ENCODE results near the gene RAD51B. TPM values are rescaled to one million over a fixed set of nuclear protein-coding genes. Genes with fewer than 3 reads are reported as not detected.

RAD51B gene
- total RNA-seq, 1 donor from 2014 or later: 26.1 TPM

DNA sequence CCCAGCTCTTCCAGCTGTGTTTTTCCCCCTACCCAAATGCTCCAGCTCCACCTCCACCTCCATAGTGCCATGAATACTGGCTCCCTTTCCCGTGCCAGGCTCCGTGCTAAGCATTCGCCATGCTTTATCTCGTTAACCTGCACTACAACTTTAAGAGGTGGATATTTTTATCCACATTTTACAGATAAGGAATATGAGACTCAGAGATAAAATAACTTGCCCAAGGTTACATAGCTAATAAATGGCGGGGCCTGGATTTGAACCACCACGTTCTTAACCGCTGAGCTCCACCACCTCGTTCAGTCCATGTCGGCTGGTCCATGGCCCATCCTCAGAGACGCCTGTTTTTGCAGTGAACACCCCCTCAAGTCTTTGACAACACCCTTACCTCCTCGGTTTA is 858.3 kb downstream of the RAD51B start:
- Mint-ChIP-seq H3K4me3 (no peak overlapping the region), H3K27me3 (ENCODE audit: insufficient read depth) (no peaks in the 10 kb centered on the region), H3K36me3 (ENCODE audit: low read depth) (no peaks in the 10 kb centered on the region), H3K4me1 (ENCODE audit: low read depth) (peaks cover 30% of the 10 kb centered on the region), H3K9me3 (no peaks in the 10 kb centered on the region), H3K27ac (no peak overlapping the region)
- DNase-seq (ENCODE audit: low spot score): no peak
- intact Hi-C loops (cut with micrococcal nuclease): no loop called here

DNA sequence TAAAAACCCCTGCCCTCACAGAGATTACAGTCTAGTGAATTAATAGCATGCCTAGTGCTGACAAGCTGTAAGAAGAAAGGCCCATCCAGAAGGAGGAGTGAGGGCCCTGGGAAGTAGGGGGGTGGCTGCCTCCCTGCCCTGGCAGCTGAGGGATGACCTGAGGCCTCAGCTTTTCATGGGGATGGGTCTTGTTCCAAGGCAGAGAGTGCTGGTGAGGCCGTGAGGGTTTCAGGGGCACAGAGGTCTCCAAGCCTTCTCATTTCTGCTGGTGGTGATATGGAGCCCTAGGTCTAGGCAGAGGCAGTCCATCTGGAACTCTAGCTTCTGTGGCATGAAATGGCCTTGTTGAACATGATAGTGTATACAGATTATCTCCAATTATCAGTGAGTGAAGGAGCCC is 858.9 kb downstream of the RAD51B start:
- Mint-ChIP-seq H3K36me3 (ENCODE audit: low read depth) (no peaks in the 10 kb centered on the region), H3K4me1 (ENCODE audit: low read depth) (peaks cover 34% of the 10 kb centered on the region), H3K4me3 (no peak overlapping the region), H3K9me3 (no peaks in the 10 kb centered on the region), H3K27me3 (ENCODE audit: insufficient read depth) (no peaks in the 10 kb centered on the region), H3K27ac (no peak overlapping the region)
- intact Hi-C loops (cut with micrococcal nuclease): no loop called here
- DNase-seq (ENCODE audit: low spot score): no peak

DNA sequence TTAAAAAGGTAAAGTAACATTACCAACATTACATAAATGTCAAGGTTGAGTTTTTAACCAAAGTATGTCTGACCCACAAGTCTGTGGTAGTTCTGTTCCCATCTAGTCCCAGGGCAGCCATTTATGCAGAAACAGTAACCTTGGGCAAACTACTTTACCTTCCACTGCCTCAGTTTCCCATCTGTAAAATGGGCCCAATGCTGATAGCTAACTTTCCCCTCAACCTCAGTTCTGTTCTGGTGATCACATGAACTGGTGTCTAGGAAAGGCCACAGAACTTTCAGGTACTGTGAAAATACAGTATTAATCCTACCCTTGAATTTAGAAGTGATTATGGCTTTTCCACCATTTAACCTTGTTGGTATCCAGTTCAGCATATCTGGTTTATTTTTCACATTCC is 859.7 kb downstream of the RAD51B start:
- Mint-ChIP-seq H3K27me3 (ENCODE audit: insufficient read depth) (no peaks in the 10 kb centered on the region), H3K36me3 (ENCODE audit: low read depth) (no peaks in the 10 kb centered on the region), H3K4me1 (ENCODE audit: low read depth) (peaks cover 39% of the 10 kb centered on the region), H3K4me3 (no peak overlapping the region), H3K27ac (no peak overlapping the region), H3K9me3 (no peaks in the 10 kb centered on the region)
- intact Hi-C loops (cut with micrococcal nuclease): no loop called here
- DNase-seq (ENCODE audit: low spot score): no peak

DNA sequence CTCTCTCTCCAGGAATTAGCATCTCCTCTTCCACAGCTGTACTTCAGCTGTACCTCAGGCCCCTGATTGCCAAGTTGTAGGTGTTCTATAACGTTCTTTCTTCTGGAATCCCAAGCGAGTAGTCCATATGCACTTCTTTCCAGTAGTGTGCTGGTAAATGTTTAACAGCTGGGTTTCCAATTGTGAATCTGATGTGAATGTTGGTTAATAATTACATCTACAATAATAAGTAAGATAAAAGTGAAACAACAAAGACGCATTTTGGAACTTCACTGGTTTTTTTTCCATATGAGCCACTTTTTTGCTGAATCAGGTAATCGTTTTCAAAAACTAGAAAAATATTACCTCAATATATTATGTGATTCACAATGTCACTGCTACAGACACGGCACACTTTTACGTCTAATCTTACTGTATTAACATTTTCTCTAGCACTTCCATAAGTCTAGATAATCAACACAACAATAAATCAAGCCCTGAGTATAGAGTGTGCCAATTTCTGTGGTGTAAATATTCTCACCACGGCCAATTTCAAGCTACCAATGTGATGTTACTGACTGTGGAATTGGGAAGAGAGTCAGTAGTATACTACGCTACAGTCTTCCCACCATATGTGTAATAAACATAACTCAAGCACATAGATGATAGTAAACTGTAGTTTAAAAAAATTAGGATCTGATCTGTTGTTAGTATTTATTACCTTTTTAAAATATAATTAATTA is 860.3 kb downstream of the RAD51B start:
- Mint-ChIP-seq H3K9me3 (no peaks in the 10 kb centered on the region), H3K4me3 (no peak overlapping the region), H3K27me3 (ENCODE audit: insufficient read depth) (no peaks in the 10 kb centered on the region), H3K36me3 (ENCODE audit: low read depth) (no peaks in the 10 kb centered on the region), H3K4me1 (ENCODE audit: low read depth) (peaks cover 45% of the 10 kb centered on the region), H3K27ac (no peak overlapping the region)
- intact Hi-C loops (cut with micrococcal nuclease): no loop called here
- DNase-seq (ENCODE audit: low spot score): no peak

DNA sequence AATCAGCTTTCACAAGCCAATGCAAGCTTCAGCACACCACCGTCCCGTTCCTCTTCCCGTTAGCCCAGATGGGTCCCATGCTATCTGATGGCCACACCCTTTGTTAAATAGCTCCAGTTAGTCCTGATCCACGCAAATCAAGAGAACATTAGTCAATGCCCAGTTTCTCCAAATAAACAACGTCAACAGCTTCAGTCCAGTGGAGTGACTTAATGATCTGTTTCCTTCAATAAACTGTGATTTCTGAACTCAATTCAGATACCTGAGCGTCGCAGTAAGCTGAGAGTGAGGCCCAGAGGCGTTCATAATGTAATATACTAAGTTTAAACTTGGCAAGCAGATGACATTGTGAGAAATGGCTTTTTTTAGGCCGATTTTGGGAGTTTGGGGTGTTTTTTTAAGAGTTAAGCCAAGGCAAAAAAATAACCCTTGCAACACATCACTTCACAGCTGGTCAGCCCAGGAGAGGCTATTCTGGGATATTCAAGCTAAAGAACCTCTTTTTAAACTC is 861.0 kb downstream of the RAD51B start:
- no peak for DNase-seq (ENCODE audit: low spot score)
- Mint-ChIP-seq H3K36me3 (ENCODE audit: low read depth) (no peaks in the 10 kb centered on the region), H3K27ac (no peak overlapping the region), H3K9me3 (no peaks in the 10 kb centered on the region), H3K27me3 (ENCODE audit: insufficient read depth) (no peaks in the 10 kb centered on the region), H3K4me3 (no peak overlapping the region), H3K4me1 (ENCODE audit: low read depth) (peaks cover 52% of the 10 kb centered on the region)
- intact Hi-C loops (cut with micrococcal nuclease): no loop called here

DNA sequence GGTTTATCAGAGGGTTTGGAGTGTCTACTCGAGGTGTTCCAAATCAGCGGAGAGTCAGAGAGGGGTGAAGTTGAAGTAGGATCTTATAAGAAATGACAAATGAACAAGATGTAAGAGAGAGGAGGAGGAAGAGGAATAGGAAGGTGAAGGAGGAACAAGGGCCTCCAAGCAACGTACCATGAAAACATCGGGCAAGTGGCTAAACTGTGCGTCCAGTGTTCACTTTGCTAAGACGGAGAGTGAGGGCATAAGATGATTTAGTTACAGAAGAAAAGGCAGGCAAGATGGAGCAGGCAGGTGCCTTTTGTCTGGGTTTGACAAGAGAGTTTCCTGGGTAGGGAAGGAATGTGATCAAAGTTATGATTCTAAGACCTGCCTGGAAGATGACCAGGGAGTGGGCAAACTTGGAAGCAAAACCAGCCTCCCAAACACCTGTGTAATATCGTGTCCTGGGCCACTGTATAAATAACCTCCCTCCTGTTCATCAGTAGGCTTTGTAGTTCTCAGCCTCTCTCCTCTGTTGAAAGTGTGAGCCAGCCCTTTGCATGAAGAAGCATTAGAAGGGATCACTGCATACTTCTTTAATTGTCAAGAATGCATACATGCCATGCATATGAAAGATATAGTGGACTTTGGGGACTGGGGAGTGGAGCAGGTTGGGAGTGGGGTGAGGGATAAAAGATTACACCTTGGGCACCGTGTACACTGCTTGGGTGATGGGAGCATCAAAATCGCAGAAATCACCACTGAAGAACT is 861.9 kb downstream of the RAD51B start:
- Mint-ChIP-seq H3K4me3 (no peak overlapping the region), H3K27me3 (ENCODE audit: insufficient read depth) (no peaks in the 10 kb centered on the region), H3K9me3 (no peaks in the 10 kb centered on the region), H3K27ac (no peak overlapping the region), H3K4me1 (ENCODE audit: low read depth) (peaks cover 60% of the 10 kb centered on the region), H3K36me3 (ENCODE audit: low read depth) (no peaks in the 10 kb centered on the region)
- intact Hi-C loops (cut with micrococcal nuclease): no loop called here
- DNase-seq (ENCODE audit: low spot score): no peak

DNA sequence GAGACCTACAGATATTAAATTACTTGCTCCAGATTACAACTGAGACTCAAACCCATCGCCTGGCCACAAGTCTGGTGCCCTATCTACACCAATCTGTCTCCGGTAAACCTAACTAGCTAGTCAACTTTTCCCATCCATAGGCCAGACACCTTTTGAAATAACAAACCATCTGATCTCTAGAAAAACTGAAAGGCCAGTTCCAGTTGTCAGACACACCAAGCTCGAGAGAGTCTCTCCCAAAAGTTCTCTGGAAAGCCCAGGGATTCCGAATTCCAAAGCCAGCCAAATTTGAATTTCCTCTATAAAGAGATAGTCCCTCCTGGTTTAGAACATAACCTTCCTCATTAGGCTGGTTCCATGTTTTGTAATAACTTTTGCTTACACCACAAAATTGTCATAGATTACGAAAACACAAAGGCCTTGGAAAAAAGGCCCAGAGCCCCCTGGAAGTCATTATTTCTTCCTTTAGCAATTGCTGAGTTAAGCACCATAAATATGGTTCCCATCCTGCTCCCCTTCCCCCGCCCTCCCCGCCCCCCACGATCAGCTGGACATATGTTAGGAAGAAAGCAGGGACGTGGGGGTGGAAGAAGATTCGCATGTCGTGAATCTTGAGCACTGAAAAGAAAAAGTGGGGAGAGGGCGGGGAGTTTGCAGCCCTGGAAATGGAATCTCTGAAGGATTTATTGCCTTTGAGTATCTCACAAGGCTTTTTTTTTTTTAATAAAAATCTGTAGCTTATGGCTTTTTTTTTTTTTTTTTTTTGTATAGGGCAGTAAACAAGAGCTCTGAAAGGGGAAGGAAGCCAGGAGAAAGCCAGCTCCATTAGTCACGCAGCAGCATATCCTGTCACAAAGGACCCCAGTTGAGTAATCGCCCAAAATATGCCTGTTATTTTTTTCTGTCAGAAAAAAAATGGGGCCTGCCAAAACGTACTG is 862.9 kb downstream of the RAD51B start:
- H3K27me3 Mint-ChIP-seq (ENCODE audit: insufficient read depth): no peaks in the 10 kb centered on the region
- H3K36me3 Mint-ChIP-seq (ENCODE audit: low read depth): no peaks in the 10 kb centered on the region
- peak overlapping the region; percentile 53 for H3K4me3 Mint-ChIP-seq
- intact Hi-C loops (cut with micrococcal nuclease): no loop called here
- H3K27ac Mint-ChIP-seq: peak overlapping the region; percentile 79
- H3K9me3 Mint-ChIP-seq: no peaks in the 10 kb centered on the region
- H3K4me1 Mint-ChIP-seq (ENCODE audit: low read depth): peaks cover 61% of the 10 kb centered on the region
- DNase-seq (ENCODE audit: low spot score): no peak

DNA sequence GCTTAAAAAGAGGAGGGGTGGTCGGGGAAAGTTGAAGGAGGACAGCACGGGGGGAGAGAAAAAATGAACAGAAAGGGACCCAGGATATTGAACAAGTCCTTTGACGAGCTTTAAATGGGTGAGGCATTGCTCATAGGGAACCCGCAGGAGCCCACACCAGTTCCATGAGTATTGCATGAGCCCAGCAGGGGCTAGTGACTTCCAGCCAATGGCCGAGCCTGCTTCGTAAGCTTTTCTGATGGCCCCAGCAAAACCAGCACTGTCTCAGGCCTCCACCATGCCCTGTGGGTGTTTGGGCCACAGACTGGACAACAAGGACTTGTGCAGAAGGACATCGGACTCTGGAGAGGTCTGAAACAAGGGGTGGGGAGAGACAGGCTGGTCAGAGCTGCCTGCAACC is 863.7 kb downstream of the RAD51B start:
- peaks cover 2% of the 10 kb centered on the region for H3K27me3 Mint-ChIP-seq (ENCODE audit: insufficient read depth)
- H3K36me3 Mint-ChIP-seq (ENCODE audit: low read depth): no peaks in the 10 kb centered on the region
- no peak overlapping the region for H3K4me3 Mint-ChIP-seq
- no peaks in the 10 kb centered on the region for H3K9me3 Mint-ChIP-seq
- no peak for DNase-seq (ENCODE audit: low spot score)
- intact Hi-C loops (cut with micrococcal nuclease): no loop called here
- H3K4me1 Mint-ChIP-seq (ENCODE audit: low read depth): peaks cover 52% of the 10 kb centered on the region
- H3K27ac Mint-ChIP-seq: peak overlapping the region; percentile 79

DNA sequence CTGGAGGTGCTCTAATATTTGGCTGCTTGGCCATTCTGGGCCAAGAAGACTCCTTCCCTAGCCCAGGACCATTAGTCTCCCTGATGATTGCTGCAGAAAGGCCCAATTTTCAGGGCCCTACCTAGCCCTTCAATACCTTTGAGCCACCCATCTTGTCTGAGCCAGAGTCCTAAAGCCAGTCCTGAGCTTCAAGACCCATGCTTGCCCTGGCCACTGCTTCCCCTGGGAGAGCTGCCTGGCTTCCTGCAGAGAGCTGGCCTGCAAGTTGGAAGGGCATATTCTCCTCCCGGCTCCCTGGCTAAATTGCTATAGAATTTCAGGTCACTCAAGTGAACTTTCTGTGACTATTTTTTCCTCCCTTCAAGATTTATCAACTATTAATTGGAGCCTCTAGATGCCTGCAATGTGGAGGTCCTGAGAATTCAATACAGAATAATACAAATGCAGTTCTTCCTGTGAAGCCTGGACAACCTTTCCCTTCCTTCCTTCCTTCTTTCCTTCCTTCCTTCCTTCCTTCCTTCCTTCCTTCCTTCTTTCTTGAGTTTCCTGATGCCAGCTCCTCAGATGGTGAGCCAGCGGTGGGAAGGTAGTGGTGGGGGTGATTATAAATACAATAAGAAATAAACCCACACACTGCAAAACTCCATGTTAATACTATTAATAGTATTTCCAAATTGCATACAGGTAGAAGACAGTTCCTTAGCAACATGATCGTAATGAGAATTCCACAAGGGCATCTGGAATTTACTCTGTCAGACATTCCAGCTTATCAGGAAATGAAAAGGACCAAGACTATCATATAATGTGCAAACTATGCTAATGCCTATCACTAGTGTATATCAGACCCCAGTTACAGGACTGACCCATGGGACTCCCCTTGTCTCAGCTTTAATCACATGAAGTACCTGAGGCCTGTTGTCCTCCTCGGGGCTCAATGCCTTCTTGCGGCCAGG is 865.2 kb downstream of the RAD51B start:
- Mint-ChIP-seq H3K4me1 (ENCODE audit: low read depth) (peaks cover 61% of the 10 kb centered on the region), H3K9me3 (no peaks in the 10 kb centered on the region), H3K27me3 (ENCODE audit: insufficient read depth) (peaks cover 2% of the 10 kb centered on the region), H3K27ac (peak overlapping the region; percentile 86), H3K36me3 (ENCODE audit: low read depth) (no peaks in the 10 kb centered on the region), H3K4me3 (peak overlapping the region; percentile 45)
- DNase-seq (ENCODE audit: low spot score): no peak
- intact Hi-C loops (cut with micrococcal nuclease): loop anchor here (1.0 kb wide), 7 partner anchors 11 to 473 kb away; no protein-coding TSS in a partner anchor

DNA sequence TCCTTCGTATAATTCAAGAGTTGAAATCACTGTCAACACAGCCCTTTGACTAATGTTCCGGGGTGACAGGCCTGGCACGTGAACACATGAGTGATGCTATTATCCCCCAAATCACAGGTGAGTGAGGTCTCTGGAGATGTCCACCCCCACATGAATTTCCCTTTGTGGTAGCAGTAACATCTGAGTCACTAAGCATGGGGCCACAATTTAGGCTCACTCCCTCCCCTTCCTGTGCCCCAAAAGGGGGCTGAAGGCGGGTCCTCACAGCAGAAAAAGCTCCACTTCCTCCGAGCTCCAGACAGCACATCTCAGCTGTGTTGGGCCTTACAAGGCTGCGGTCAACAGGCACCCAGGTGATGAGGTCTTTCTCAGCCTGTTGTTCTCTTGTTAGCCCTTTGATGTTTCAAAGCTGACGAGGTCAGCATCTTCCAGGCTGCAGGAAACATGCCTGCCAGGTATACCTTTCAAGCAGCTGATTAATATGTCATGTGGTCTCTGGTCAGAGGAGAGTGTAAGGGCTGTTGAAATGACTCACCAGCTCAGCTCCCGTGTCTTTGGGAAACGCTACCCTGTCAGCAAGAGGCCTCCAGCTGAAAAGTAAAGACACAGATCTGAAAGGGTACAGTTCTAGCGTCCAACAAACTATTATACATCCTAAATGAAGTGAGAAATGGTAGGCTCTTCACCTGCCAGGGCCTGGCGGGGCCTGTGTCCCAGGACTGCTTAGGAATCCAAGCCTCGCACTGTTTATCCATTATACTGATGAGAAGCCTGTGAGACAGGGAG is 866.0 kb downstream of the RAD51B start:
- Mint-ChIP-seq H3K4me1 (ENCODE audit: low read depth) (peaks cover 61% of the 10 kb centered on the region), H3K27ac (peak overlapping the region; percentile 86), H3K9me3 (no peaks in the 10 kb centered on the region), H3K36me3 (ENCODE audit: low read depth) (no peaks in the 10 kb centered on the region), H3K27me3 (ENCODE audit: insufficient read depth) (peaks cover 2% of the 10 kb centered on the region), H3K4me3 (peak overlapping the region; percentile 45)
- intact Hi-C loops (cut with micrococcal nuclease): loop anchor here (1.0 kb wide), 7 partner anchors 10 to 474 kb away; no protein-coding TSS in a partner anchor
- DNase-seq (ENCODE audit: low spot score): peak; percentile 71

DNA sequence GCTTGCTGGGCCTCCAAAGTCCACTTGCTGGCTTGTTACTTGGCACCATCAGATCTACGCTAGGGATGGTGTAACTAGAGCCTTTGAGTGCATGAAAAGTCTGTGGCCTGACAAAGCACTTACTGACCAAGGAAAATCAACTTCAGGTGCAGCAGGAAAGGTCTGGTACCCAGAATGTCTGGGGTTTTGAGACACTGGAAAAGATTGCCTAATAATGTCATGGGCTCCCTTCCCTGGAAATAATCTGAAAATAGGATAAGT is 866.6 kb downstream of the RAD51B start:
- Mint-ChIP-seq H3K27me3 (ENCODE audit: insufficient read depth) (peaks cover 4% of the 10 kb centered on the region), H3K36me3 (ENCODE audit: low read depth) (no peaks in the 10 kb centered on the region), H3K9me3 (no peaks in the 10 kb centered on the region), H3K4me1 (ENCODE audit: low read depth) (peaks cover 61% of the 10 kb centered on the region), H3K27ac (peak overlapping the region; percentile 86), H3K4me3 (no peak overlapping the region)
- intact Hi-C loops (cut with micrococcal nuclease): no loop called here
- DNase-seq (ENCODE audit: low spot score): no peak
